ENCODE data around the gene ARL10.

ARL10 gene

GRCh38 chr5:176353533-176353932 lies 11.8 kb upstream of the ARL10 start:
- no peak for DNase-seq (ENCODE audit: low read depth)
- no peak overlapping the region for H3K4me3 ChIP-seq (ENCODE audit: low read length)
- TF ChIP-seq CTCF (conservative IDR thresholded peaks at IDR 0.05; ENCODE audit: low read depth, low read length): no peak

GRCh38 chr5:176355400-176356178 lies 9.7 kb upstream of the ARL10 start:
- no peak overlapping the region for H3K4me3 ChIP-seq (ENCODE audit: low read length)
- no peak for DNase-seq (ENCODE audit: low read depth)
- peak; percentile 18 for TF ChIP-seq CTCF (conservative IDR thresholded peaks at IDR 0.05; ENCODE audit: low read depth, low read length)

- no peak for DNase-seq (ENCODE audit: low read depth)
- no peak for TF ChIP-seq CTCF (conservative IDR thresholded peaks at IDR 0.05; ENCODE audit: low read depth, low read length)
- no peak overlapping the region for H3K4me3 ChIP-seq (ENCODE audit: low read length)
Observed at GRCh38 chr5:176356179-176356566, 9.1 kb upstream of the ARL10 start.

GRCh38 chr5:176359658-176360057 lies 5.6 kb upstream of the ARL10 start:
- no peak overlapping the region for H3K4me3 ChIP-seq (ENCODE audit: low read length)
- TF ChIP-seq CTCF (conservative IDR thresholded peaks at IDR 0.05; ENCODE audit: low read depth, low read length): no peak
- no peak for DNase-seq (ENCODE audit: low read depth)

GRCh38 chr5:176360894-176361436 lies 4.3 kb upstream of the ARL10 start:
- peak overlapping the region; percentile 94 for H3K4me3 ChIP-seq (ENCODE audit: low read length)
- no peak for TF ChIP-seq CTCF (conservative IDR thresholded peaks at IDR 0.05; ENCODE audit: low read depth, low read length)
- DNase-seq (ENCODE audit: low read depth): no peak

GRCh38 chr5:176361437-176362232 lies 3.7 kb upstream of the ARL10 start, which contains the start of gene KIAA1191:
TSS of gene KIAA1191 (minus strand) at chr5:176361764. CDS start at chr5:176359508, 2,256 bp downstream.
- peak within 1 kb of the TSS; percentile 94 for H3K4me3 ChIP-seq (ENCODE audit: low read length)
- DNase-seq (ENCODE audit: low read depth): peak; percentile 60
- peak; percentile 15 for TF ChIP-seq CTCF (conservative IDR thresholded peaks at IDR 0.05; ENCODE audit: low read depth, low read length)

Data from retinal pigment epithelial cell (primary cell).